ENCODE data around the gene MASP1.

GRCh38 chr3:187193181-187193580 is 98.4 kb downstream of the MASP1 start:
- TF ChIP-seq POLR2A (IDR thresholded peaks at IDR 0.05; ENCODE audit: low read length), result no peak
- TF ChIP-seq GATA1 (IDR thresholded peaks at IDR 0.05; ENCODE audit: low read depth, low read length), result no peak

Measured in erythroblast (primary cell).